GDM1 (cell line): ENCODE measurements around the gene WEE1.
A peak's percentile ranks its signal among the peaks of the same experiment; 100 is the strongest.
"Not testable (repeated sequence)": the region's sequence is repeated elsewhere in the genome, so short reads cannot be mapped to it uniquely, and the experiment has no call there.

ENCODE experiments used
- DNase-seq: peaks from one replicate; lab custom pipeline; 2025; lab: John Stamatoyannopoulos, UW

The WEE1 gene

GRCh38 chr11:9622353-9622752 is 48.9 kb downstream of the WEE1 start:
- not testable (repeated sequence) for DNase-seq

- DNase-seq = not testable (repeated sequence)
Measured at GRCh38 chr11:9623053-9623452, 49.6 kb downstream of the WEE1 start.

DNA sequence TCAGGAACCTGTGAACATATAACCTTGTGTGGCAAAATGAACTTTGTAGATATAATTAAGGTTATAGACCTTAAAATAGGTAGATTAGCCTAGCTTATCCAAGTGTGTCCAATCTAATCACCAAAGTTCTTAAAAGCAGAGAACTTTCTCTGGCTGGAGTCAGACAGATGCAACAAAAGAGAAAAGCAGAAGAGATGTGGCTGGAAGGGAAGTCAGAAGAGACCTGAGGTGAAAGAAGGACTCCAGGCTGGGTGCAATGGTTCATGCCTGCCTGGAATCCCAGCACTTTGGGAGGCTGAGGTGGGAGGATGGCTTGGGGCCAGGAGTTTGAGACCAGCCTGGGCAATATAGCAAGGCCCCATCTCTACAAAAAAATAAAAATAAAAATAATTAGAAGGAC is 51.0 kb downstream of the WEE1 start:
- no peak for DNase-seq

DNA sequence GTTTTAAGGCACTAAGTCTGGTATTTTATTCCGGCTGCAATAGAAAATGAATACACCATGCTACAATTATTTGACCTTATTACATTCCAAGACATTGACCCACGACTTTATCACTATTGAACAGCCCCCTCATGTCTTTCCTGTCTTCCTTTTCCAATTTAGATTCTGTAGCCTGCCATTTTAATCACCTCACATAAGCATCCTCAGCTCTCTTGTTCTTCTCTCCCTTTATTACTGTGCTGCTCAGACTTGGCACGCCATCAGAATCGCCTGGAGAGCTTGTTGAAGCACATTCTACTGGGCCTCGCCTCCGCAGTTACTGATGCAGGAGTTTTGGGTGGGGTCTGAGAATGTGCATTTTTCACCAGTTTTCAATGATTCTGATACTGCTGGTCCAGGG is 51.7 kb downstream of the WEE1 start:
- DNase-seq = no peak

DNA sequence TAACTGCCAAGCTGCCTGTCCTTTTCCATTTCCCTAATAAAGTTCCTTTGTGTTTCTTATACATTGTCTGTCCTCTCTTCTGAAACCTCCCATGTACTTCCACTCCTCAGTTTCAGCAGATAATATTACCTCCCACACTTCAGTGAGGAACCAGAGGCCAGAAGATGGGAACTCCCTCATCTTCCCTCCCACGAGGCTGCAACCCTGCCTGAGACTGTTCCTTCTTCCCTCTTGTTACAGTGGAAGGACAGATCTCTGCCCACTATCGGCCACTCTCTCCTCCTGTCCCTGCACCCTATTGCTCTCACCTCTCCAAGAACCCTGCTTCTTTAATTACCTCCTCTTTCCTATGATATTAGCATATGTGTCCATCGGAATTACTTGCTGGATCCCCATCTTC is 52.3 kb downstream of the WEE1 start:
- no peak for DNase-seq

DNA sequence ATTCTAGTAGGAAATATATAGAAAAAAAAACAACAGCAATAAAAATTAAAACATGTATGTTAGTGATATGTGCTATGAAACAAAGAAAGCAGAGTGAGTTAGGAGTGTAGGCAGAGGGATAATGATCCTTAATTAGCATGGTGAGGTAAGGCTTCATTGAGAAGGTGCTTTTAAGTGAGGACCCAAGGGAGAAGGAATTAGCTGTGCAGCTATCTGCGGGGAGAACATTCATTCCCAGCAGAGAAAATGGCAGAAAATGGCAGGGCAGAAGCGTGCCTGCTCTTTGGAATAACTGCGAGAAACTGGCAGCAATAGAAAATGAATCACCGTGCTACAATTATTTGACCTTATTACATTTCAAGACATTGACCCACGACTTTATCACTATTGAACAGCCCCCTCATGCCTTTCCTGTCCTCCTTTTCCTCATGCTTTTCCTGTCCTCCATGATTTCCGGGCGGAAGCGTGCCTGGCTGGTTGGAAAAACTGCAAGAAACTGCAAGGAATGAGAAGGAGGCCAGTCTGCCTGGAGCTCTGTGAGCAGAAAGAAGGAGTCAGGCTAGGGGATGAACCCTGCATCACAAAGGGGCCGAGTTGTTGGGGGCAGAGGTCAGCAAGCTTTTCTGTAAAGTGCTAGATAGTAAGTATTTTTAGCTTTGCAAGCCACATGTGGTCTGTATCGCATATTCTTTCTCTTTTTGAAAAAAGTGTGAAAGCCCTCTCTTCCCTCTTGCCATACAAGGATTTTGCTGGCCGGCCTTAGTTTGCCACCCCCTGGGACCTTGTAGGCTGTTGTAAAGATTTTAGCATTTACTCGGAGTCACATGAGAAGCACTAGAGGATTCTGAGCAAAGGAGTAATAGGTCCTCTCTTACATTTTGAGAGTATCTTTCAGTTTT is 53.3 kb downstream of the WEE1 start:
- no peak for DNase-seq

- no peak for DNase-seq
Measured at GRCh38 chr11:9629064-9629463, 55.6 kb downstream of the WEE1 start.

DNA sequence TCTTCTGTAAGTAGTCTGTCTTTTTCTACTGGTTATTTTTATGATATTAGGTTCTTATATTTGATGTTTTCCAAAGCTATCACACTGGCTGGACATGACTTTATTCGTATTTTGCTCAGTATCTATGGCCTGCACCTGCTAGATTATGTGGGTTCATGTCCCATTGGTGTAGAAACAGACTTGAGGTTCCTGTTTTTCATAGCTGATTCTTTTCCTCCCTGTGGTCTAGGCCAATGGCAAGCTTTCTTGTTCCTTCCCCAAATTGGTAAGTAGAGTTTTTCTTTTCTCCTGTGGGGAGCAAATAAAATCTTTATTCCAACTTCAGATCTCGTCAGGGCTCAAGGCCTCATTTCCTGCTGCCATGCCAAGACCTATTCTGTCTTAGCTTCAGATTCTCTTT is 60.2 kb downstream of the WEE1 start:
- peak; percentile 54 for DNase-seq

DNA sequence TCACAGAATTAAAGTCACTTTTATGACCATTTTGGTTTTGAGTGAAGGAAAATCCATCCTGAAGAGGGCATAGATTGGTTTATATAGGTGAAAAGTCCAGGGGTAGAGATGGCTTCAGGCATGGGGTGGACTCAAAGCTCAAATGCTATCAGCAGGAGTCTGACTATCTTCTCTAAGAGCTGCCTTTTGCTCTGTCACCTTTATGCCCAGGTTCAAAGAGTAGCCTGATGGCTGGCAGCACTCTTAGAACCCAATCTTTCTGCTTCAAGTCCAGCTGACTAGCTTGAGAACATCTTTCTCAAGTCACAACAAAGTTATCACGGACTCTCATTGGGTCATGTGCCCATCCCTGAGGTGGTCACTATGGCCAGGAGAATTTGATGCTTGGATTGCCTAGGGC is 63.2 kb downstream of the WEE1 start:
- DNase-seq = no peak

DNA sequence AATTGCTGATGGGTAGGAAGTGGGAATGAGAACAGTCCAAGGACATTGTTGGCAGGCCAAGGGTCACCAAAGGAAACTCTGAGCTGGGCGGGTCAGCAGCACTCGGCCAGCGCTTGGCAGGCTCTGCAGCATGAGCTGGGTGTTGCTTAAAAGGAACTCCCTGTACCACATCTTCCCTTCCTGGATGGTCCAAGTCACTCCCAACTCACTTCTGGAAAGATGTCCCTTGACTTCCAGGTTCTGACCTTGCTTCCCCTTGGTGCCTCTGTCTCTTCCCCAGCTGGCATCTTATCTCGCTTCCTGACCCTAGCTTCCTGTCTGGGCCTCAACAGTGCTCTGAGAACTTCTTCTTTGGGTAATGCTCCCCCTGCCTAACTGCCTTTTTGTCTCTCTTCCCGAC is 65.6 kb downstream of the WEE1 start:
- no peak for DNase-seq
